Measurements from ENCODE around the gene SHISAL1.

The SHISAL1 gene

DNA sequence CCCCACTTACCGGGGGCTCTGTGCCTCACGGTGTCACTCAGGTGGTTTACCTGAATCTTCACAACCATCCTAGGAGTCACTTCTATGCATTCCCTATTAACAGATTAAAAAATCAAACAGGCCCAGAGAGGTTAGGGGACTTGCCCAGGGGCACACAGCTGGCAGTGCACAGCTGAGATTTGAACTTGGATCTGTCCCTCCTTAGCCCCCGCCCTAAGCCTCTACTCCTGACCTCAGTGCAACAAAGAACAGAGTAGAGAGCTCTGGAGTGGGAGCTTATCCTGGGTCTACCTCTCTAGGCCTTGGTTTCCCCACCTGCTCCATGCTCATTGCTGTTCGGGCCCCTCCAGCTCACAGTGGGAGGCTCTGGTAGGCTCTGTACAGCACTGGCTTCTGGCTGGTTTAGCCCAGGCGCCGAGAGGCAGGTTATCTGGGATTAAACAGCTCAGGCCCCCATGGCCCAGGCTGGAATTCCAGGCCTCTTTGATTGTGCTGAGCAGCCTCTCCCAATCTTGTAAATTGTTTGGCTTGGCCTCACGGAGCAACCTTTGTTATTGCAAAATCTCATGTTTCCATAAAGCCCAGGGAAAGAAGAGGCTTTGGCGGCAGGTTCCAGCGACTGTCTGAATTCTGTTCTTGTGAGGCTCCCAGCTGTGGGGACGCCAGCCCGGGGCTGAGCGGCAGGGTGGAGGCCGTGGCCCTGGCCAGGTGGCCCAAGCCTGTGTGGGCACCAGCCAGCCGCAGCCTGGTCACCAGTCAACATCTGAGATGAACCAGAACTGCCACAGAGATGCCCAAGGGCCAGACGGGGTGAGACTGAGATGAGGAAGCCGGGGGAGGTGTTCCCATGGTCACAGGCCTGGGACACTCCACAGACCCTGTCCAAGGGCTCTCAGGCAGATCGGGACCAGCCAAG lies 28.9 kb upstream of the SHISAL1 start:
- no peak for DNase-seq

DNA sequence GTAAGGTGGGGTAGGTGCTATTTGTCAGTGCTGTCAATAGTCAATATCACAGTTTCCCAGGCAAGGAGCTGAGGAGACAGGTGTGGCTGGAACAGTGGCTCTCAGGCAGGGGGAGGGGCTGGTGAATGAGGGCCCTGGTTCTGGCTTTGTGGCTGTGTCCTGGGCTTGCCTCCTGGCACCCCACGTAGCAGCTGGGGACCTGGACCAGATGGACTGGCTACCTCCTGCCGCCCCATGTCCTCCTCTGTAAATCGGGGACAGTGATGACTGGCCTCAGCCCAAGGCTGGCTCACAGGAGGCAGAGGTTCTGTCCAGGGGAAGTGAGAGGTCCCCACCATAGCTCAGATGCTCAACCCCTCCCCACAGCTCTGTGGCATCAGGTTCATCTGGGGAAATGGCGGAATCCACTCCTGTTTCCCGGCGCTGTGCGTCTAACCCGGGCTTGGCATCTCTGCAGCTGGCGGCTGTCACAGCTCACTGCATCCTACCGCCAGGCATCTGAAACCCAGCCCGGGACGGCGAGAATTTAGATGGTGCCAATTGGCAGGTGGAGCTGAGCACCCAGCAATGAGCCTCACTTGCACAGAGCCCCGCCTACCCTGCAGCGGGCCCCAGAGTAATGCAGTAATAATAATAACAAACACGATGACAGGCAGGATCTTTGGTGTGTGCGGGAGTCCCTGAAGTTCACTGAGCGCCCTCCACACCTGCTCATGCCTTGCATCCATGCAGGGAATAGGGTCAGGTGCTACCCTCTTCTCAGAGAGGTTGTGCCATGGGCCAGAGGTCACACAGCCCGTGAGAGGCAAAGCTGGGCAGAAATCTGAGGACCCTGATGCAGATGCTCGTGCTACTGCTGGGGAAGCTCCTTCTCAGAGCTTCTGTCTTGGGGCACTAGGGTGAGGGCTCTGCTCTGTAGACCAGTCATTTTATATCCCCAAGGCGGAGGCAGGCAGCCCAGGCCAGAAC lies 27.8 kb upstream of the SHISAL1 start:
- DNase-seq: peak; percentile 5

DNA sequence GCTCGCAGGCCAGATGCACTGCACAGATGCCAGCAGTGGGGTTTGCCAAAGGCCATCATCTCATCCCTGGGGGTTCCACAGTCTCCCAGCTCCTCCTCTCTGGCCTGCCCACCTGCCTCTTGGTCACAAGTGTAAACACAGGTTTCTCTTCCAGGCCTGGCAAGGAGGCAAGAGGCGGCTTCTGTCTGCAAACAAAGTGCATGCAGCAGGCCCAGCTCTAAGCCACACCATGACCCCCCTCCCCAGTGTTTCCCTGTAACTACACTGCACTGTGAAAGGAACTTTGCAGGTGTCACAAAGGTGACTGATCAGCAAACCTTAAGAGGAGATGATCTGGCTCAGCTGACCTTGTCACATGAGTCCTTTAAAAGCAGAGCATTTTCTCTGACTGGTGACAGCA lies 26.2 kb upstream of the SHISAL1 start:
- no peak for DNase-seq

DNA sequence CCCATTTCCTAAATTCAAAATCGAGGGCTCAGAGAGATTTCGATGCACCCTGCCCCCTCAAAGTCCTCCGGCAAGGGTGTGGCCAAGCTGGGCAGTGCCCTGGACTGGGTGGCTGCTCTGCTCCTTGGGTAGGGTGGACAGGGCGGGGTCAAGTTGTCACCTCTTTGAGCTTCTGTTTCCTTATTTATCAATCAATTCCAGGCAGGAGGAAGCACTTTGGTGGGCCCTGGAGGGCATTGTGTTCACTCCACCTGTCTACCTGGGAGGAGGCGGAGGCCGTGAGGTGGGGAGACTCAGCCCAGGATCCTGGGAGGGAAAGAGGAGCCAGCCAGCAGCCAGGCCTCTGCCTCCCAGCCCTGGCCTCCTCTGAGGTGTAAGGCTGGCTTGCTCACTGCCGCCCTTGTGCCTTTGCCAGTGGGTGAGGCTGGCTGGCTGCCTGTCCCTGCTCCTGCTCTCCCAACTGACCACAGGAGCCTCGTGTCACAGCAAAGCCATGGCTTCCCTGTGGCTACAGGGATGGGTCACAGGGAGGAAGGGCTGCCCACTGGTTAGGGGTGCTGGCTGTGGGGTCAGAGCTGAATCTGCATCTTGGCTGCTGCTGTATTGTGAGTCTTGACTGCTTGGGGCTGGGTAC lies 25.5 kb upstream of the SHISAL1 start:
- no peak for DNase-seq

DNA sequence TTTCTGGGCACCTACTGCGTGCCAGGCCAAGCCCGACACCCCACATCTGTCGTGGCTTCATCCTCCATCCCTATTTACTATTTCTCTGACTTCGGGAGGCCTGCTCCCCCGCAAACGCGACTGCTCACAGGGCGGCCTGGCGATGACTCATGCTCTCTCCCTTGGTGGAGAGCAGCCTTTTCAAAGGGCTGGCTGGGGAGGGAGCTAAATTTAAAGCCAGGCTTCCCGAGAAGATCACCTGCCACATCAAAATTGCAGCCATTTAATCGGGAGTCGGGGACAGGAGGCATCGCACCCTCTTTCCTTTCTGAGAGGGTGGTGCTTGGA lies 24.9 kb upstream of the SHISAL1 start:
- DNase-seq: no peak

DNA sequence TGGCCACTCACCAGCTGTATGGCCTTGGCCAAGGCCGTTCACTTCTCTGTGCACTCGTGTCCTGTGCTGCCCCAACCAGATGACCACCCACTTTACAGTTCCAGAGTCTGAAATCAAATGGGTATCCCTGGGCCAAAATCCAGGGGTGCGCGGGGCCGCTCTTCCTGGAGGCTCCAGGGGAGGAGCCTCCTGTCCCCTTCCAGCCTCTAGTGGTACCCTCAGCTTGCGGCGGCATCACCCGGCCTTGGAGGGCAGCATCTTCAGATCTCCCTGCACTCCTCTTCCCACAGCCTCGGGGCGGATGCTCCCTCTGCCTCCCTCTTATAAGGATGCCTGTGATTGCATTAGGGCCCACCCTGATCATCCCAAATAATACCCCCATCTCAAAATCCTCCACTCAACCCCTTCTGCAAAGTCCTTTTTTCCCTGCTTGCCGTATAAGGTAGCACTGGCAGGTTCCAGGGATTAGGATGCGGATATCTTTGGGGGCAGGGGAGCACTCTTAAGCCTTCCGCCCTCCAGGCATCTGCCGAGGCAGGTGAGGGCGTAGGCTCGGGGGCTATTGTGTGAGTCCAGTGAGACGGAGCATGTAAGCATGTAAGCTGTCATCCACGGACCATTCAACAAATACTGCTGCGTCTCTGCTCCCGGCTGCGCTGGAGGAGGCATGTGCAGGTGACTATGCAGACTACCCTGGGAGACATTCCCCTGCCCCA lies 24.4 kb upstream of the SHISAL1 start:
- no peak for DNase-seq

DNA sequence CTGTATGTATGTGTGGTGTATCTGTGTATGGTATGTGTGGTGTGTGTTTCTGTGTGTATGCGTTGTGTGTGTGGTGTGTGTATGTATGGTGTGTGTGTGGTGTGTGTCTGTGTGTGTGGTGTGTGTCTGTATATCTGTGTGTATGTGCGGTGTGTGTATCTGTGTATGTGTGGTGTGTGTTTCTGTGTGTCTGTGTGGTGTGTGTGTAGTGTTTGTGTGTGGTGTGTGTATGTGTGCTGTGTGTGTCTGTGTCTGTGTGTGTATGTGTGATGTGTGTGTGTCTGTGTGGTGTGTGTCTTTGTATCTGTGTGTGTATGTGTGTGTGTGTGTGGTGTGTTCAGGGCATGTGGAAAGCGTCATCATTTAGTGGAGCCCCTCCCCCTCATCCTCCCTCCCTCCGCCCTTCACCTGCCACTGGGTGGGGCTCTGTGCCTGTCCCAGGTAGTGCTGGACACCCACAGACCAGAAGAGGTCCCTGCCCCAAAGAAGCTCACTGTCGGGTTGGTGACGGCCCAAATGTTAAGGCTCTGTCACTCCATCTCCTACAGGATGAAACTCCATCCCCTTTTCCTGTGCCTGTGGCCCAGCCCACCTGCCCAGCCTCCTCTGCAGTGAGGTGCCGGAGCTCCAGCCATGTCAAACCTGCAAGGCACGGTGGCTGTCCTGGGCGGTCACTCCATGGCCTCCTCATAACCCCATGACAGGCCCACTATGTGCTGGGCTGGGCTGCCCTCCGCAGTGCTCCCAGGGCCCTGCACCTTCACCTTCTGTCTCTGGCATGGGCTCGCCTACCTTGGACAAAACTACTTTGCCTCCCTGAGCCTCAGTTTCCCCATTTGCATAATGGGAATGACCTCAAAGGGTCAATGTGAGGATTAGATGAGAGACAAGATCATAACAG lies 23.4 kb upstream of the SHISAL1 start:
- DNase-seq: no peak

DNA sequence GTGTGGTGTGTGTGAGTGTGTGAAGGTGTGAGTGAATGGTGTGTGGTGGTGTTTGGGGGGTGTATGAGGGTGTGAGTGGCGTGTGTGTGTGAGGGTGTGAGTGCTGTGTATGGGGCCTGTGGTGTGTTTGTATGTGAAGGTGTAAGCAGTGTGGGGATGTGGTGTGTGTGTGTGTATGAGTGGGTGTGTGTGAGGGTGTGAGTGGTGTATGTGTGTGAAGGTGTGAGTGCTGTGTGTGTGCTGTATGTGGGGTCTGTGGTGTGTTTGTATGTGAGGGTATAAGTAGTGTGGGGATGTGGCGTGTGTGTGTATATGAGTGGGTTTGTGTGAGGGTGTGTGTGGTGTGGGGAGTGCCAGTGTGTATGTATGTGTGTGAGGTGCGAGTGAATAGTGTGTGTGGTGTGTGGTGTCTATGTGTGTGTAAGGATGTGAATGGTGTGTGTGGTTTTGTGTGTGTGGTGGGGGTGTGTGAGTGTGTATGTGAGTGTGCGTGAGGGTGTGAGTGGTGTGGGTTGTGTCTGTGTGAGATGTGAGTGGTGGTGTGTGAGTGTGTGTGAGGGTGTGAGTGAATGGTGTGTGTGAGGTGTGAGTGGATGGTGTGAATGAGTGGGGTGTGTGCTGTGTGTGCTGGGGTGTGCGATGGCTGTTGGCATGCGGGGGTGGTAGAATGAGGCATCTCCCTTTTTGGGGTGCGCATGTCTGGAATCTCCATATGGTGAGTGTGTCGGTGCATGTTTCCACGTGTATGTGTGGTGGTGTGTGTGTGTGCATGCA lies 22.5 kb upstream of the SHISAL1 start:
- no peak for DNase-seq

DNA sequence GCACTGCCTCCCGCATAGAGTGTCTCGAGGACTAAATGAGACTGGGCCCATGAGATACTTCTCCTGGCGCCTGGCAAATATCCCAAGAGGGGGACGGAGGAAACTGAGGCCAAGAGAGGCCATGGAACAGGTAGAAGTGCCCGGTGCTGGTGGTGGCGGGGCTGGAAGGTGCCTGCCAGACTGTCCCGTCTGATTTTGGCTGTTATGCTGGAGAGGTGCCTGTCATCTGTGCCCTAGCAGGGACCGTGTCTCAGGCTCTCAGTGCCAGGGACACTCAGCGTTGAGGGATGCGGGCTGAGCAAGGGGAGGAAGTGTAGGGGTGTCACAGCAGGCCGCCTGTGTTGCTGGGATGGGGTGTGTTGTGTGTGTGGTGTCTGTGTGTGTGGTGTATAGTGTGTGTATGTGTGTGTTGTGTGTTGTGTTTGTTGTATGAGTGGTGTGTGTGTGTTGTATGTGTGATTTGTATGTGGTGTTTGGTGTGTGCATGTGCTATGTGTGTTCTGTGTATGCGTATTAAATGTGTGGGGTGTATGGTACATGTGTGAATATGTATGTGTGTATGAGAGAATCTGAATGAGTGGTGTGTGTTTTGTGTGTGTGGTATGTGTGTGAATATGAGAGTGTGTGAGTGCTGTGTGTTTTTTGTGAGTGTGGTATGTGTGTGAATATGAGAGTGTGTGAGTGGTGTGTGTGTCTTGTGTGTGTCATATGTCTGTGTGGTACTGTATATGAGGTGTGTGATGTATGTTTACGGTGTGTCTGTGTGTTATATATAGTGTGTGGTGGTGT lies 21.3 kb upstream of the SHISAL1 start:
- no peak for DNase-seq

DNA sequence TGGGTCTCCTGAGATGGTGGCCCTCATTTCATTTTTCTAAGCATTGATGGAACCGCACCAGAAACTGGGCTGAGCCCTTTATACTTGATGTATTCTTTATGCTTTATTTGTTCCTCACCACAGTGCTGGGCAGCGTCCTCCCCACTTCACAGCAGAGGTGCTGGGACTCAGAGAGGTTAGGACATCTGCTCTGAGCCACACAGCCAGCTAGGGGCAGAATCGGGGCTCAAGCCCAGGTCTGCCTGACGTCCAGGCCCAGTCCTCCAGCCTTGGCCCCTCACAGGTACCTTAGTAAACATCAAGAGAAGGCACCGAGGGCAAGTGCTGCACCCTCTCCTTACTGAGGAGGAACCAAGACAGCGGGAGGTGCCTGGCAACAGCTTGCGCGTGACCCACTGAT lies 20.2 kb upstream of the SHISAL1 start:
- DNase-seq: no peak

DNA sequence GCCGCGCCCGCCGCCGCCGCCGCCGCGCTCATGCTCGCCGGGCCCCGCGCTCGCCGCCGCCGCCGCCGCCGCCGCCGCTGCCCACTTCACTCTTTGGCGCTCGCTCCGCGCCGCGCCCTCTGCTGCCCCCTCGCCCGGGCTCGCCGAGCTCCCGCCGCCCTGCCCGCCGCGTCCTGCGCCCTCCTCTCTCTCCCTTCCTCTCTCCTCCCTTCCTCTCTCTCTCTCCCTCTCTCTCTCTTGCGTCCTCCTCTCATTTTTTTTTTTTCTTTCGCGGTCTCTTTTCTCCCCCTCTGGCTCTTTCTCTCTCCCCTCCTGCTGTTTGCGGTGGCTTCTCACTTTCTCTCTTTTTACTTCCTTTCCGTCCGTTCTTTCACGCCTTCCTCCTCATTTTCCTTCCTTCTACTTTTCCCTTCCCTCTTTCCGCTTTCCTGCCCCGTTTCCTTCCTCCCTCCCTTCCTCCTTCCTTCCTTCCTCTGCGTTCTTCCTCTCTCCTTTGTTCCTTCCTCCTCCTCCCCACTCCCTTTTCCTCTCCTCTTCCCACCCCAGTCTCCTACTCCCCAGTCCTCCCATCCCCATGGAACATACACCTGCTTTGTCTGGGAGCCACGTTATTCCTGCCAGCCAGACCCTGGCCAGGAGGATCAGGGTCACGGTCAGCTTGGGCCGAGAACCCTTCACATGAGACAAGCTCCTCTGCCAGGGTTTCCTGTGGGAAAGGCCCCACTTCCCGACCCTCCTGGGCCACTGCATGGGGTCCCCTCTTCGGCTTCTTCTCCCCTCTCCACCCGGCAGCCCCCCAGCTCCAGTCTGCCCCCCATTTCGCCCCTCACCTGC lies 19.3 kb upstream of the SHISAL1 start:
- no peak for DNase-seq

DNA sequence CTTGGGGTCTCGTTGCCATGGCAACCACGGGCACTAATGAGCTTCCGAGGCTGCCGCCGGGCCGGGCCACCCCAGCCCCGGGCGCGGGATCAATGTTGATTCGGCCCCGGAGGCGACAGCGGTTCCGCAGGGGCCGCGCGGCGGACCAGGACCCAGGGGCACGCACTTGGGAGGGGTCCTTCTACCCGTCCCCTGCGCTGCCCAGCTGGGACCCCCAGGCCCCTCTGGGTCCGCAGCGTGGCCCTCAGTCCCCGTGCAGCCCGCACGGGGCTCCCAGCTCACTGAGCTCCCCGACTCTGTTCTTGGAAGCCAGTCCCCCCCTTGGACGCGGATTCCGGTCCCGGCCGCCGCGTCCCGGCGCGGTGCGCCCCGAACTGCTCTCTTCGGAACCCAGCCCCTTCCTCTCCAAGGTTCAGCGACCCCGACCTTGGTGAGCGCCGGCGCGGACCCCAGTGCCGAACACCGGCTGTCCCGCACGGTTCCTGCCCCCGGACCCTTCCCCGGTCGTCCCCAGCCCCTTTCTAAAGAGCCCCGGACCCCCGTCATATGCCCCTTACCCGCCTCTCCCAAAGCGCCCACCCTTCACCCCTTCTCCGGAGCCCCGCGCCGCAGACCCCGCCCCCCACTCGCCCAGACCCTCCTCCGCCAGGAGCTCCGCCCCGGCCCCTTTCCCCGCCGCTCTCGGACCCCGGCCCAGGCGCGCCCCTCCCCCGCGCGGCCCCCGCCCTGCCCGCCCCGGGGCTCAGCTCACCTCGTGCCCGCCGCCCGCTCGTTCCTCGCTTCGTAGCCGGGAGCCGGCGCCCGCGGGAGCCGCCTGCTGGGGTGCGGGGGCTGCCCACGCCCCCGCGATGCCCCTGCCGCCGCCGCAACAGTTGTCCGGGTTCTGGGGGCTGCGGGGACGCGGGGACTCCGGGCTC lies 18.3 kb upstream of the SHISAL1 start:
- no peak for DNase-seq

DNA sequence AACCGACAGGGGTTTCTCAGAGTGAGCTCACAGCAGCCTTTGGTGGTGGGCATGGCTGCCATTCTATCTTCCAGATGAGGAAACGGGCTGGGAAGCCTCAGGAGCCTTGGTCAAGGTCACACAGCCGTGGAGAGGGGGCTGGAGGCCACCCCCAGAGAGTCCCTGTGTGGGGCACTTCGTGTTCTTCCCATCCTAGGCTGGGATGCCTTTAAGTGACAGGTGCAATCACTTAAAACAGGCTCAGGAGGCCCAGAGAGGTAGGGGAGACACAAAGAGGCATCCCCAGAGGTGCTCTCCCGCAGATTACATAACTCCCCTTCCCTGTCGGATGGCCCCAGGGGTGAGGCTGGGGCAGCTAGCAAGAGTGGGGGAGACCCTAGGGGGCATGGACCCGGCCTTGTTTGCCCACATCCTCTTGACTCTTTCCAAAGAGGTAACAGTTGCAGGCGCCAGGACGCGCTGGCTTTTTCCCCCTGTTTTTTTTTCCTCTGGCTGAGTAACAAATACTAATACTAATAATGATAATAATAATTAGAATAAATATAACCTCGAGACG lies 17.5 kb upstream of the SHISAL1 start:
- DNase-seq: no peak

DNA sequence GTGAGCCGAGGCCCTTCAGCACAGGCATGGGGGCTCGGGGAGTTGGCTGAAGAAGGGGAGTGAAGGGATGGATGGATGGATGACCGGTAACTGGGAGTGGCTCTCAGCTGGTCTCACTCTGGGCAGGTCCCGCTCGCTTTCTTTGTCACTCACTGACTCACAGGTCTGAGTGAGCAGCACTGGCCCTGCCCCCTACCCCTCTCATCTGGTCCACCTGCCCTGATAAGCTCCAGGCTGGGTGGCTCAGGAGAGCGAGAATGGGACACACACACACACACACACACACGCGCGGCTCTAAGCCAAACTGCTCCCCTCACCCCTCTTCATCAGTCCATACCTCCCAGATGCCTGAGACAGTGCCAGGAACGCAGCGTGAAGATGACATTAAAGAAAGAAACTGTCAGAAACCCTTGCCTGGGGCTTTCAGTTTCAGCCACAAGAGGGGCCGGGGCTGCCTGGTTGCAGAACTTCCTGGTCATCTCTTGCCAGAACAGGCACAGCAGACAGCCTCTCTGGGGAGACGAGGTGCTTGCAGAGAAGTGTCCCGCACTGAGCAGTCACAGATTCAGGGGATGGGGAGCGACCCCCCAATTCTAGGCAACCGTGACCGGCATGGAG lies 16.5 kb upstream of the SHISAL1 start:
- no peak for DNase-seq

DNA sequence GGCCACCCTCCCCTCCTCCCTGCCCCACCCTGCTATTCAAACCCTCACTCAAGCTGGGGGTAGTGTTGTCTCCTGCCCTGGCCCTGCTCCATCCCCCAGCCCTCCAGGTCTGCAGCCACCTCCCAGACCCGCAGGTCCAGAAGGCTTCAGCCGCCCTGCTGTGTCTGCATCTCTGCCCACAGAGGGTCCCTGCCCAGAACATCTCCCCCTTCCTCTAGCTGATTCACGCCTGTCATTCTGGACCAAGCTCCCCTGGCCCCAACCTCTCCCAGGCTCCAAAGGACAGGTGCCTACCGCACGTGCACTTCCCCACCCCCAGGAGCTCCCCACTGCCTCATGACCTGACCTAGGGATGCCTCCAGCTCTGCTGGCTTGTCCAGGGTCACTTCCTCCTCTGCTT lies 16.0 kb upstream of the SHISAL1 start:
- DNase-seq: no peak

DNA sequence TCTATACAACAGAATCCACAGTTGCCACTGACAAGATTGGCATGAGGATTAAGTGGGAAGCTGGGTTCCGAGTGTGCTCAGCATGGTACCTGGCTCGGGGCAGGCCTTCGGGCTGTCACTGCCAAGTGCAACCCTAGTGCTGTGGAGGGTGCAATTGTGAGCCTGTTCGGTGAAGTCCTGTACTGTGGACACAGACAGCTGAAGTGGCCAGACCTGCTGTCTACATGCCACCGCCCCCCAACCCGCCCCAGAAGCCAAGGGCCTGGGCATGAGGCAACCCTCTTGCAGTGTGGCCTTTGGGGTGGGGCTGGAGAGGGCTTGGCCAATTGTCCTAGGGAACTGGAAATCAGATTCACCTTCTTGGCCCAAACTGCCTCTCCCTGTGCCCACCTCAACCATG lies 15.6 kb upstream of the SHISAL1 start:
- DNase-seq: no peak

DNA sequence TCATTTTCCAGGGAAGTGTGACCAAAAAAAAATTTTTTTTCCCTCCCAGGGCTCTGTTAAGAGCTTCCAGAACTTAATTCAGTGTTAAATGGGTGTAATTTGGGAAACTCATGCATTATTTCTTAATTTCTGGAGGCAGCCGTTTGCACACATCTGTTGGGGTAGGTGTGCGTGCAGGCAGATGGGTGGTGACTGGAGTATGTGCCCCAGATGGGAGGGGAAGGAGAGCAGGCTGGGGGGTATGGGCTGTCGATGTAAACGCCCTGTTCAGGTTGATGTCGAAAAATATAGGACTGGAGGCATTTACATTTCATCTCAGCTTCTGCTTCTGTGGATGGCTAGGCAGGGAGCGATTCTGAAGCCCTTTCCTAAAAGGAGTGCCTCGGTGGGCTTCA lies 13.7 kb upstream of the SHISAL1 start:
- DNase-seq: no peak
